GM18873 (cell line): Measurements from ENCODE around the gene SHTN1.

Source experiments
- ATAC-seq: cut with Tn5 transposase; IDR thresholded peaks from one replicate; pipeline ENCODE4 v1.9.1; 2021; ENCODE audit warnings: mild to moderate bottlenecking, moderate library complexity, moderate number of reproducible peaks; ENCODE audit not compliant: unreplicated experiment, low FRiP score

The SHTN1 gene

GRCh38 chr10:116838143-116838725 lies 166.8 kb downstream of the SHTN1 start:
- peak; percentile 71 for ATAC-seq

GRCh38 chr10:116836902-116837523 lies 168.0 kb downstream of the SHTN1 start:
- ATAC-seq, result no peak

GRCh38 chr10:116836083-116836482 lies 168.9 kb downstream of the SHTN1 start:
- no peak for ATAC-seq

DNA sequence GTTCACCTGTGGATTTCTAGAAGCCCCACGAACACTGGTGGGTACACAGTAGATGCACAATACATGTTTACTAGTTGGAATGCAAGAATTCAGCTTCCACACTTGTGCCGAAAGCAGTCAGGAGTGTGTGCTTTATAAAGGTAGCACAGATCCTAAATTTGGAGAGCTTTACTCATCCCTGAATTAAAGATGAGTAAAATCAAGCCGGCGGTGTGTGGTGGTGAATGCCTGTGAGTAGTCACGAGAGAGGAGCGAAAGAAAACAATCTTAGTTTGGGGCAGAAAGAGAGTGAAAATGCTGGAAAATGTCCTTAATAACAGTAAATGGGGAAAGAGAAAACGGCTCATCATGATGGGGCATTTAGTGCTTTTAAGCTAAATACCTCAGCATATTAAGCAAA lies 169.3 kb downstream of the SHTN1 start:
- ATAC-seq, result no peak

- no peak for ATAC-seq
Measured at GRCh38 chr10:116833986-116834985, 170.7 kb downstream of the SHTN1 start.

DNA sequence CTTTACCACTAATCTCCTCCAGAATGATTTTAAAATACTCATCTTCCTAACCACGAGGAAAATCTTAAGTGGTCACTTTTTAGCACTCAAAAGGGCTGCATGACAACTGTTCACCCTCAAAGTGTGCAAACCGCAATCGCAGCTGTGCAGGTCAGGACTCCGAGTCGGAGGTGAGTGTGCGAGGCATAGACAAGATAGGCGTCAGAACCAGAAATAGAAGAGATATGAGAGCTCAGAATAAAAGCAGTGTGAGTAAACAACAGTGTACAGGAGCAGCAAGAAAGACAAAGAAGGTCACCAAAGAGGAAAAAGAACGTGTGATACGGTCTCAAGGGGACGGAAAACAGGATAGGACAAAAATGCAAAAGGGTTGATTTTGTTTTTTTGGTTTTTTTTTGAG lies 173.2 kb downstream of the SHTN1 start:
- ATAC-seq, result no peak
